ENCODE data around the gene TP73.

- no peak for TF ChIP-seq CTCF (conservative IDR thresholded peaks at IDR 0.05; ENCODE audit: low read depth, low read length)
- TF ChIP-seq EZH2 (IDR thresholded peaks at IDR 0.05; ENCODE audit: borderline replicate concordance, low read depth, low read length, poor library complexity, severe bottlenecking) = no peak
These were observed 9.9 kb downstream of the TP73 start for GRCh38 chr1:3662080-3662671.

Data from A673 (cell line).